Measurements from ENCODE around the gene ANKDD1B.
A peak's percentile ranks its signal among the peaks of the same experiment; 100 is the strongest.
"Not testable (repeated sequence)": the region's sequence is repeated elsewhere in the genome, so short reads cannot be mapped to it uniquely, and the experiment has no call there.

ANKDD1B gene

GRCh38 chr5:75686480-75686879 lies 75.2 kb downstream of the ANKDD1B start:
- Mint-ChIP-seq H3K36me3 (ENCODE audit: low read depth) (peaks cover 19% of the 10 kb centered on the region), H3K27me3 (ENCODE audit: low read depth) (no peaks in the 10 kb centered on the region), H3K4me3 (no peak overlapping the region), H3K4me1 (ENCODE audit: low read depth) (peaks cover 7% of the 10 kb centered on the region), H3K27ac (no peak overlapping the region), H3K9me3 (no peaks in the 10 kb centered on the region)

- H3K36me3 Mint-ChIP-seq (ENCODE audit: low read depth), result peaks cover 26% of the 10 kb centered on the region
- no peak overlapping the region for H3K4me3 Mint-ChIP-seq
- peaks cover 4% of the 10 kb centered on the region for H3K4me1 Mint-ChIP-seq (ENCODE audit: low read depth)
- peak overlapping the region; percentile 43 for H3K27ac Mint-ChIP-seq
- H3K9me3 Mint-ChIP-seq, result no peaks in the 10 kb centered on the region
- H3K27me3 Mint-ChIP-seq (ENCODE audit: low read depth), result no peaks in the 10 kb centered on the region
Measured at GRCh38 chr5:75690669-75691068, 79.4 kb downstream of the ANKDD1B start.

- Mint-ChIP-seq H3K36me3 (ENCODE audit: low read depth) (peaks cover 34% of the 10 kb centered on the region), H3K4me3 (no peak overlapping the region), H3K27me3 (ENCODE audit: low read depth) (no peaks in the 10 kb centered on the region), H3K4me1 (ENCODE audit: low read depth) (peaks cover 7% of the 10 kb centered on the region), H3K27ac (no peak overlapping the region), H3K9me3 (no peaks in the 10 kb centered on the region)
Measured at GRCh38 chr5:75694781-75695180, 83.5 kb downstream of the ANKDD1B start.

- H3K27me3 Mint-ChIP-seq (ENCODE audit: low read depth); H3K9me3 Mint-ChIP-seq; H3K4me3 Mint-ChIP-seq; H3K27ac Mint-ChIP-seq; H3K4me1 Mint-ChIP-seq (ENCODE audit: low read depth): not testable (repeated sequence)
- peaks cover 34% of the 10 kb centered on the region for H3K36me3 Mint-ChIP-seq (ENCODE audit: low read depth)
Measured at GRCh38 chr5:75695472-75696351, 84.5 kb downstream of the ANKDD1B start.

GRCh38 chr5:75701856-75702255 lies 90.6 kb downstream of the ANKDD1B start:
- Mint-ChIP-seq H3K9me3 (no peaks in the 10 kb centered on the region), H3K27ac (no peak overlapping the region), H3K4me3 (no peak overlapping the region), H3K36me3 (ENCODE audit: low read depth) (peaks cover 45% of the 10 kb centered on the region), H3K27me3 (ENCODE audit: low read depth) (no peaks in the 10 kb centered on the region), H3K4me1 (ENCODE audit: low read depth) (peaks cover 5% of the 10 kb centered on the region)

- H3K36me3 Mint-ChIP-seq (ENCODE audit: low read depth), result peaks cover 33% of the 10 kb centered on the region
Measured at GRCh38 chr5:75706016-75706415, 94.8 kb downstream of the ANKDD1B start.

GRCh38 chr5:75706775-75707174 lies 95.5 kb downstream of the ANKDD1B start:
- no peak overlapping the region for H3K27ac Mint-ChIP-seq
- peaks cover 33% of the 10 kb centered on the region for H3K36me3 Mint-ChIP-seq (ENCODE audit: low read depth)
- no peaks in the 10 kb centered on the region for H3K27me3 Mint-ChIP-seq (ENCODE audit: low read depth)
- H3K4me1 Mint-ChIP-seq (ENCODE audit: low read depth), result peaks cover 16% of the 10 kb centered on the region
- H3K9me3 Mint-ChIP-seq, result no peaks in the 10 kb centered on the region
- no peak overlapping the region for H3K4me3 Mint-ChIP-seq

More at GRCh38 chr5:75706016-75706415, 94.8 kb downstream of the ANKDD1B start:
- H3K4me3 Mint-ChIP-seq, result no peak overlapping the region
- H3K9me3 Mint-ChIP-seq, result no peaks in the 10 kb centered on the region
- peaks cover 13% of the 10 kb centered on the region for H3K4me1 Mint-ChIP-seq (ENCODE audit: low read depth)
- no peak overlapping the region for H3K27ac Mint-ChIP-seq
- no peaks in the 10 kb centered on the region for H3K27me3 Mint-ChIP-seq (ENCODE audit: low read depth)

- H3K27me3 Mint-ChIP-seq (ENCODE audit: low read depth), result no peaks in the 10 kb centered on the region
- H3K4me1 Mint-ChIP-seq (ENCODE audit: low read depth), result peaks cover 18% of the 10 kb centered on the region
- peaks cover 25% of the 10 kb centered on the region for H3K36me3 Mint-ChIP-seq (ENCODE audit: low read depth)
- H3K9me3 Mint-ChIP-seq, result no peaks in the 10 kb centered on the region
- no peak overlapping the region for H3K4me3 Mint-ChIP-seq
- no peak overlapping the region for H3K27ac Mint-ChIP-seq
Measured at GRCh38 chr5:75707911-75708509, 96.8 kb downstream of the ANKDD1B start.

- Mint-ChIP-seq H3K9me3 (no peaks in the 10 kb centered on the region), H3K4me3 (no peak overlapping the region), H3K36me3 (ENCODE audit: low read depth) (peaks cover 31% of the 10 kb centered on the region), H3K4me1 (ENCODE audit: low read depth) (peaks cover 35% of the 10 kb centered on the region), H3K27me3 (ENCODE audit: low read depth) (no peaks in the 10 kb centered on the region), H3K27ac (no peak overlapping the region)
Measured at GRCh38 chr5:75710637-75711036, 99.4 kb downstream of the ANKDD1B start.

GRCh38 chr5:75711151-75711550 lies 99.9 kb downstream of the ANKDD1B start:
- Mint-ChIP-seq H3K4me3 (no peak overlapping the region), H3K9me3 (no peaks in the 10 kb centered on the region), H3K36me3 (ENCODE audit: low read depth) (peaks cover 28% of the 10 kb centered on the region), H3K27ac (no peak overlapping the region), H3K4me1 (ENCODE audit: low read depth) (peaks cover 37% of the 10 kb centered on the region), H3K27me3 (ENCODE audit: low read depth) (no peaks in the 10 kb centered on the region)

- Mint-ChIP-seq H3K4me1 (ENCODE audit: low read depth) (peaks cover 41% of the 10 kb centered on the region), H3K27ac (no peak overlapping the region)
Measured at GRCh38 chr5:75712091-75712490, 100.8 kb downstream of the ANKDD1B start.

GRCh38 chr5:75716715-75717081 lies 105.4 kb downstream of the ANKDD1B start:
- Mint-ChIP-seq H3K4me1 (ENCODE audit: low read depth) (peaks cover 30% of the 10 kb centered on the region), H3K27me3 (ENCODE audit: low read depth) (no peaks in the 10 kb centered on the region), H3K27ac (peak overlapping the region; percentile 100), H3K36me3 (ENCODE audit: low read depth) (peaks cover 19% of the 10 kb centered on the region), H3K9me3 (no peaks in the 10 kb centered on the region), H3K4me3 (peak overlapping the region; percentile 99)

More at GRCh38 chr5:75712091-75712490, 100.8 kb downstream of the ANKDD1B start:
- Mint-ChIP-seq H3K27me3 (ENCODE audit: low read depth) (no peaks in the 10 kb centered on the region), H3K4me3 (no peak overlapping the region), H3K36me3 (ENCODE audit: low read depth) (peaks cover 28% of the 10 kb centered on the region), H3K9me3 (no peaks in the 10 kb centered on the region)

- Mint-ChIP-seq H3K4me1 (ENCODE audit: low read depth) (peaks cover 30% of the 10 kb centered on the region), H3K9me3 (no peaks in the 10 kb centered on the region), H3K27ac (peak within 1 kb of the TSS; percentile 100), H3K4me3 (peak within 1 kb of the TSS; percentile 99), H3K36me3 (ENCODE audit: low read depth) (peaks cover 19% of the 10 kb centered on the region), H3K27me3 (ENCODE audit: low read depth) (no peaks in the 10 kb centered on the region)
Measured at GRCh38 chr5:75717082-75717922, 106.0 kb downstream of the ANKDD1B start, which contains the start of gene POC5. TSS of gene POC5 (minus strand) at chr5:75717437. CDS start at chr5:75712937, 4,500 bp downstream.

GRCh38 chr5:75720882-75721281 lies 109.6 kb downstream of the ANKDD1B start:
- Mint-ChIP-seq H3K9me3 (no peaks in the 10 kb centered on the region), H3K27me3 (ENCODE audit: low read depth) (peaks cover 6% of the 10 kb centered on the region), H3K4me3 (no peak overlapping the region), H3K36me3 (ENCODE audit: low read depth) (peaks cover 2% of the 10 kb centered on the region), H3K4me1 (ENCODE audit: low read depth) (peaks cover 8% of the 10 kb centered on the region), H3K27ac (no peak overlapping the region)

Data from T-helper 1 cell treated with Interleukin-12 subunit alpha and Interleukin-12 subunit beta and Interleukin-4 antibody, amounts not matched to agents 30 μg/mL and 1 μg/mL, for 36 hours (primary cell).